Measurements from ENCODE around the gene PDZD4.

PDZD4 gene, protein sequence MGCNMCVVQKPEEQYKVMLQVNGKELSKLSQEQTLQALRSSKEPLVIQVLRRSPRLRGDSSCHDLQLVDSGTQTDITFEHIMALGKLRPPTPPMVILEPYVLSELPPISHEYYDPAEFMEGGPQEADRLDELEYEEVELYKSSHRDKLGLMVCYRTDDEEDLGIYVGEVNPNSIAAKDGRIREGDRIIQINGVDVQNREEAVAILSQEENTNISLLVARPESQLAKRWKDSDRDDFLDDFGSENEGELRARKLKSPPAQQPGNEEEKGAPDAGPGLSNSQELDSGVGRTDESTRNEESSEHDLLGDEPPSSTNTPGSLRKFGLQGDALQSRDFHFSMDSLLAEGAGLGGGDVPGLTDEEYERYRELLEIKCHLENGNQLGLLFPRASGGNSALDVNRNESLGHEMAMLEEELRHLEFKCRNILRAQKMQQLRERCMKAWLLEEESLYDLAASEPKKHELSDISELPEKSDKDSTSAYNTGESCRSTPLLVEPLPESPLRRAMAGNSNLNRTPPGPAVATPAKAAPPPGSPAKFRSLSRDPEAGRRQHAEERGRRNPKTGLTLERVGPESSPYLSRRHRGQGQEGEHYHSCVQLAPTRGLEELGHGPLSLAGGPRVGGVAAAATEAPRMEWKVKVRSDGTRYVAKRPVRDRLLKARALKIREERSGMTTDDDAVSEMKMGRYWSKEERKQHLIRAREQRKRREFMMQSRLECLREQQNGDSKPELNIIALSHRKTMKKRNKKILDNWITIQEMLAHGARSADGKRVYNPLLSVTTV

DNA sequence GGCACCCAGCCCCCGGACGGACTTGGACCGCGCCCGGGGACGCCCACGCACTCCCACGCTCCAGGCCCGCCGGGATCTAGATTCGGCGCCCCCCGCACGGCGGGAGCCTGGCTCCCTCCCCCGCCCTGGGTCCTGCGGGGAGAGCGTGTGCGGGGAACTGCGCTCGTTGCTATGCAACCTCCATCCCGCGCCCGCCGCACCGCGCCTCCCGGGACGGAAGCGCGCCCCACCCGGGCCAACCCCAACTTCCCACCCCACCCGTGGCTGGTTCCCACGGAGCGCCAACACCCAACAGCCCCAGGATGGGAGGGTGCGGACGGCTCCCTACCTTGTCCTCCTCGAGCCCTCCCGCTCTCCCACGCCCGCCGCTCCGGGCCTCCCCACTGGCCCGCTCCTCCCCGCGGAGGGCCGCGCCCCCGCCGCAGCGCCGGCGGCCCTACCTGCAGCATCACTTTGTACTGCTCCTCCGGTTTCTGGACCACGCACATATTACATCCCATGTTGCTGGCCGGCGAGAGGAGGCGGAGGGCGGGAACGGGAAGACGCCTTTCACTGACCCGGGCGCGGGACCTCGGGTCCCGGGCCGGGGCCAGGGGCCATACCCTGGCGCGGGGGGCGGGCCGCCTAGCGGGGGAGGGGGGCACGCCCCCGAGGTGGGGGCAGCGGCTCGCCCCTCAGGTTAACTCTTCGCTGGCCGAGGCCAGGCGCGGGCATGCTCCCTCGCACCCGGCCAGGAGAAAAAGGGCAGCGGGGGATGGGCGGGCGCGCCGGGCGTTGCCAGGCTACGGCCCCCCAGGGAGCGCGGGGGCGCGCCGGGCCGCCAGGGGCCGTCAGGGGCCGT is at the start of gene PDZD4:
TSS of gene PDZD4 (minus strand) at position 746 of the 841 bp plus-strand sequence. CDS start at position 500, 246 bp downstream.
- DNase-seq = no peak

DNA sequence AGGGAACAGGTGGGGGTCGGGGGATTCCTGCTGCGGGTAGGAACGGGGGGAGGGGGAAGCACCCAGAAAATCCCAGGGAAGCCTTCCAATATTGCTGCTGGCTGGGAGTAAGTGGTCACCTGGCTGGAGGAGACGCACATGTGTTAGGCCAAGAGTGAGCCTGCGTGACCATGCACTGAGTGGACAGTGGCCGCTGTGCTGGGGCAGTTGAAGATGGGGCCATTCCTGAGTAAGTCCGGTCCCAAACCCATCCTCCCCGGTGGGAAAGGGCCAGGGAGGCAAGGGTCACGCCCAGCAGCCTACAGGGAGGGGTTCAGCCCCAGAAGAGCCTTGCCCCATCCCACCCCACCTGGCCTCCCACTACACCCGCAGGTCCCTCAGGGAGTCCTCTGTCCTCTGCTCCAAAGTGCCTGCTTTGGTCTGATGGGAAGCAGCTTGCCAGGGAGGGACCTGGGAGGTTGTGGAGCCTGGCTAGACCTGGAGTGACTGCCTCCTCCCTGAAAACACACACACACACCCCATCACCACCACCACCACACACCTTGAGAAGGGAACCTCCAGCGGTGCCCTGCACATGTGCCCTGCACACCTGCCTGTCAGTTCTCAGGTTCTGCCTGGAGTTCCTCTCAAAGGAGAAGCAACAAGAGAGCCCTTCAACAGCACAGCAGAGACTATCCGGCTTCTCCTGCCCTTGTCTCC is 49.5 kb upstream of the PDZD4 start:
- DNase-seq = no peak

DNA sequence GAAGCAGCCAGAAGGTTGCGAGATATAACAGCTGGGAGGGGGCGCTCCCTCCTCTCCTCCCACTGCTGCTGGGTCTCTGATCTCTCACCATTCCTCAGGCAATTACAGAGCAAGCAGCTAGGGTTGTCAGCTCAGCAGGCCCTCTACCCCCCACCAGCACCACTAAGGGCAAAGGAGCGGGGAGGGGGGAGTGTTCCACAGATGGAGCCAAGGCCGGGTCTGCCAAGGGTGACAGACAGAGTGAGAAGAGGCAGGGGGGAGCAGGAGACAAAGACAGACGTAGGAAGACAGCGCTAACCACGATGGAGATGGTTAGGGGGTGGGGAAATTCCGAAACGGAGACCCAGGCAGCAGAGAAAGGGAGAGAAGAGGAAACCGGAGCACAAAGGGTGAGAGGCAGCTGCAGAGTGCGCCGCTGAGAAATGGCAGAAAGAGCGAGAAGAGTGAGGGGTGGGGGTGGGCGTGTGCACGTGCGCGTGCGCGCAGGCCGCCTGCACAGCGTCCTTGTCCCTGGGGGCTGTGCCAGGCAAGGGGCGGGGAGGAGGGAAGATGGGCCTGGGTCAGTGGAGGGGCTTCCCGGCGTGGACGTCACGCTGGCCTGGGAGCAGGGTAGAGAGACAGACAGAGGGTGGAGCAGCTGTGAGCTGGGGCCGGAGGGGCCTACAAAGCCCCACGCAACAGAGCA is 48.8 kb upstream of the PDZD4 start:
- no peak for DNase-seq

DNA sequence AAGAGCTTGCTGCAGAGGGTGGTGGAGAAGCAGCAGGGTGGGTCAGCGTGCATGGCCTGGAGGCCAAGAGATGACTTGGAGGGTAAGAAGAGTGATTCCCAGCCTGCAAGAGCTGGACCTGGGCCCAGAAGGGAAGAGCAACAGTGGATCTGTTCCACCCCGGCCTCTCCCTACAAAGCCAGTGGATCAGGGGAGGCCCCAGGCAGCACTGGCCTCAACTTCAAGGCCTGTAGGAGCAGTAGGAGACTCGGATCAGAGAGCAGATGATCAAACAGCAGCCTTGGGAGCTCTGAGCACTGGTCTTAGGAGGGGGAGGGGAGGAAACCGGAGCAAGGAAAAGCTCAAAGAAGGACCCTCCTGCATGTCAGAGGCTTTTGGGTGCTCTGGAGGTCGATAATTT is 48.0 kb upstream of the PDZD4 start:
- DNase-seq = no peak

DNA sequence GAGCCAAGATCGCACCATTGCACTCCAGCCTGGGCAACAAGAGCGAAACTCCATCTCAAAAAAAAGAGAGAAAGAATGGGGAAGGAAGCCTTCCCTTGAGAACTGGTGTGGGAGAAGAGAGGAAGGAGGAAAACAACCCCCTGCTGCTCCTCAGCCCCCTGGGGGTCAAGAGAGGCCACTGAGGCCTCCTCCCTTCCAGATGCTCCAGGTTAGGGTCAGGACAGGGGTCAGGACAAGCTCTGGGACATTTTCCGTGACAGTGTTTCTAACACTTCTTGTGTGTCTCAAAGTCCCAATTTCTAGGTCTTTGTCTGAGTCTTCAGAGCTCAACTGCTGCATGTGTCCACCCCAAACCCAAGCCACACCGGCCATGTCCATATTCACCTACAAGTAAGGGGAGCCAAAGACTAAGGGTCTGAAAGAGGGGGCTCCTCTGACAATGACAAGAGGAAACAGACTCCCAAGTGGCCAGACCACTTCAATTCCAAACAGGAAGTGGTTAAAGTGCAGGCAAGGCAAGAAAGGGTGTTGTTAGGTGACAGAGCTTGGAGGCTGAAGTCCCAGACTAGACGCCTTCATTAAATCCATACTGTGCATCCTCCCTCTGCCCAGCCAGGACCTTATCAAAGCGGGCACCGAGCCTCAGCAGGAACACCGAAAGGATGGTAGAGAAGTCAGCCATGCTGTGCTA is 47.4 kb upstream of the PDZD4 start:
- no peak for DNase-seq

DNA sequence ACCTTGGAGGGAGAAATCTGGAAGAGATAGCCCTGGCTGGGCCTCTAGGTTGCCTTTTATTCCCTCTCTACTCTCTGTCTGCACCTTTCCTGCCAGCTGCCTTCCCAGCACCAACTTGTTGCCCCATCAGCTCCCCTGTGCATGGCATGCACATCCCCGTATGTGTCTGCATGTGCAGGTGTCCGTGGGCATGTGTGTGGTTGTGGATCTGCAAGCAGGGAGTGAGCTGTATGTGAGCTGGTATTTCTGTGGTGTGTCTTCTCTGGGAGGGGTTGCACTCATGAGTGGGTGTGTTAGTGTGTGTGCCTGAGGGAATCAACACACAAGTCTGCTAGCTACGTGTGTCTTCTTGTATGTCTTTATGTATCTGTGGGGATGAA is 45.8 kb upstream of the PDZD4 start:
- DNase-seq = no peak

DNA sequence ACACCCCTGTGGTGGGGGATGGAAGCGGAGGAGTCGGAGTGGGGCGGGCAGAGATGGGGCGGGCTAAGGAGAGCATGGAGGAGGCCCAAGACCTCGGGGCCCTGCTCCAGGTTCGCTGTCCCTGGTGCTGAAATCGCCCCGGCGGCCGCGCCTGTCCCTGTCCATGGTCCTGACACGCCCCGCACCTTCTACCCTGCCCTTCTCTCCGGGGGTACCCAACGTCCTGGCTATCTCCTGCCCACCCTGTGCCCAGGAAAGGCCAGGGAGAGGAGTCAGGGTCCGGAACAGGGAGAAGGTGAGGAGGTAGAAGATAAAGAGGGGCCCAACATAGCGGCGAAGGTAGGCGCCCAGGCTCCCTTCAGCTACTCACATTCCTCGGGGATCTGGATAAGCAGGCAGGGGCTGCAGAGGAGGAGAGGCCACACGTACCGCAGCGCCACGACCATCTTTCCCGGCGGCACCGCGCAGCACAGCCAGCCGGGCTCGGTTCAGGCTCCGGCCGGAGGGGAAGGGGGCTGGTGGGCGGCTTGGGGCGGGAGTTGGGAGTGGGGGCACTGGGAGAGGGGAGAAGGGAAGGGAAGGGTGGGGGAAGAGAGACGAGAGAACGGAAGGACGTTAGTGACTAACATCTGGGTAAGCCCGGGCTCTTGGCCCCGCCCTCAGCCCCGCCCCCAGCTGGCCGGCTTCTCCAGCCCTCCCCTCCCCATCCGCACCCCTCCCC is 45.2 kb upstream of the PDZD4 start:
- DNase-seq = no peak

DNA sequence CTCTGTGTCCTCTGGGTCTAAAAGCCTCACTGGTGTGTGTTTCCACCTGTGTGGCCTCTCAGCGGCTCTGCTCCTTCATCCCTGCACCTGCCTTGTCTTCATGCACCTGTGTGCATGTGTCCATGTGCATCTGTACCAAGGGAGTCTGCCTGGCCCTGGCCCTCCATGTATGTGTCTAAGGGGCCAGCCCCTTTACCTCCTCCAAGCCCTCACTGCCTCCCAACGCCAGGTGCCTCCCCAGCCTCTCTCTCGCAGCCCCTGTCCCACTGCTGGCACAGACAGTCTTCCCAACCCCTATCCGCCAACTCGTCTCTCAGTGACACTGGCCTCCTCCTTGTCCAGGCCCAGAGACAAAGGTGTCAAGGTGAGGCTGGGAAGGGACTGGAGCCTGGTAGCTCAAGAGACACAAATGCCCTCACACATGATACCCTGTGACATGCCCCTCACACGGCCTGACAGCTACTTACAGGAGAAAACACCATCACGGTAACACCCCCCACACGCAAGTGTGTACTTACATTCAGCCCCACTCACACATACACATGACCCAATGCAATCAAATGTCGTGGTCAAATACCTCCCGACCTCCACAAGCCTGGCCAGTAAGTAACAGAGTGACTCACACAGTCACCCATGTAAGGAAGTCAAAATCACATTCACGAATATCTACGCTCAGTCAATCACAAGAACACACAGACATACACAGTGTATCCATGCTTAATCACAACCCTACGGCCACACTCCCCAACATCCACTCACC is 44.2 kb upstream of the PDZD4 start:
- no peak for DNase-seq

DNA sequence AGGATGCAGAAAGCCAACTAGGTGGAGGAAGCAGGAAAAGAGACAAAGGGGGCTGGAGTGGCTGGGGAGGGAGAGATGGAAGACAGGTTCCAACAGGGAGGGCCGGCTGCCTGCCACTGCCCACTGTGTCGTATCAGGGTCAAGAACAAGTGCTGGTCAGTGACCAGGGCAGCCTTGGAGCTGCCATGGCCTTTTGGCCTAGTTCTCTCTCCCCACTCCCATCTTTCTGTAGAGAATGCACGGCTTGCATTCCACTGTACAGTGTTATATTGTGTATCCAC is 43.7 kb upstream of the PDZD4 start:
- no peak for DNase-seq

DNA sequence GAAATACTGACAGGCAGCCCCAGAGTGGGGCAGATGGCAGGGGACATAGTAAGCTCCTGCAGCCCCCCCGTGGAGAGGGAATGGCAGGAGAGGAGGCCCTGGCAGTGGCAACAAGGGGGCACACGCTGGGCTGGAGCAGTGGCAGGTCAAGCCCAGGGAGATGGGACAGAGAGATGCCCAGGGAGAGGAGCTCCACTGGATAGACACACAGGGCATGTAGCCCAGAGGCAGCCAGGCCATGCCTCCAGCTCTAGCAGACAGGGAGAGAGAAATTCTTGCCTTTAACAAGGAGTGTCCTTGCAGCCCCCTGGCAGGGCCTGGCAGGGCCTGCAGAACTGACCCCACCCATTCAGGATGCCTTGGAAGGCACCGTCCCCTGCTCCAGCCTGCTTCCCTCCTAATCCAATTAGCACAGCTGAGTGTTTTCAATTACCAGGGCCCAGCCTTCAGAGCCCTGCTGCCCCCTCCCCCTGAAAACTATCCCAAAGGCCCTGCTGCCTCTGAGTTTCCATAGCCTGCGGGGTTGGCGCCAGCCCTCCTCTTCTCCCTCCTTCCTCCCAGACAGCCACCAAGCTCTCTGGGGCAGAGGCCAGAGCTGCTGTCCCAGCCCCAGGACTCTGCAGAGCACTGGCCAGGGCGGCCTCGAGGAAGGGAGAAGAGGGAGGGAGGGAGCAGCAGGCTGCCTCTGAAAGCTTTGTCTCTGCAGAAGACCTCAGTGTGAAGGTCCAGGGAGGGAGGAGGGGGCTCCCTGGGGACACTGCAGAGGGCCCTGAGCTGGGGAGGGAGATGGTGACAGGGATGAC is 43.1 kb upstream of the PDZD4 start:
- no peak for DNase-seq

DNA sequence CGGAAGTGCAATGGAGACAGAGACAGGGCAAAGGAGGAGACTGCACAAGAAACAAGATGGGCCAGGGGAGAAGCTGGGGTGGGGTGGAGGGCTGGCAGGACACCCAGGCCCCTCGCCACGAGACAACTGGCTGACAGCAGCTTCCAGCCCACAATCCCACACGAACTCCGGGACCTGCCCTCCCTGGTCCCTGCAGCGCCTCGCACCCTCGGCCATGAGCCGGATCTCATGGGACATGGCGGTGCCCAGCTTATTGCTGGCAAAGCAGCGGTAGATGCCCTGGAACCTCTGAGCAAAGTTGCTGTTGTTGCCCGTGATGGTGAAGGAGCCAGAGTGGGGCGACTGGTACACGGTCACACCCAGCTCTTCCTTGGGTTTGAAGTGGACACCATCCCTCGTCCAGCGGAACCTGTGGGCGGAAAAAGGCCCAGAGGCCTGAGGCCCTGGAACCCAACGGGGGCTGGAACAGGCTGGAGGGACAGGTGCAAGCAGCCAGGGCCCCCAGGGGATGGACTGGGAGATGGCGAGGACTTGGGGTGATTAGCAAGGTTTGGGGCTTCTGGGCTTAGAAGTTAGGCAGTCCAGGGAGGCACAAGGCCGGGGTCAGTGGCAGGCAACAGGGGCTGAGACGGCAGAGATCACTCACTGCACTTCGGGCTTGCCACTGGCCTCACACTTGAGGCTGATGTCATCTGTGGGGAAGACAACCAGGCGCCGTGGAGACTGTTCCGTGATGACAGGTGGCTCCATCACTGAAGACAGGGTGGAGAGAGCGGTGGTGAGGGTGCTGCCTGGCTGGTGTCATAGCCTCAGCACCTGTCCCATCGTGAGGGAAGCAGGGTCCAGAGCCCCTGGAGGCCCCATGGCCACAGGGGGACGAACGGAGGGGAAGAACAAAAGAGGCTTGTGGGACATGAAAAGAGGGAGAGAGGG is 41.9 kb upstream of the PDZD4 start:
- DNase-seq = no peak

DNA sequence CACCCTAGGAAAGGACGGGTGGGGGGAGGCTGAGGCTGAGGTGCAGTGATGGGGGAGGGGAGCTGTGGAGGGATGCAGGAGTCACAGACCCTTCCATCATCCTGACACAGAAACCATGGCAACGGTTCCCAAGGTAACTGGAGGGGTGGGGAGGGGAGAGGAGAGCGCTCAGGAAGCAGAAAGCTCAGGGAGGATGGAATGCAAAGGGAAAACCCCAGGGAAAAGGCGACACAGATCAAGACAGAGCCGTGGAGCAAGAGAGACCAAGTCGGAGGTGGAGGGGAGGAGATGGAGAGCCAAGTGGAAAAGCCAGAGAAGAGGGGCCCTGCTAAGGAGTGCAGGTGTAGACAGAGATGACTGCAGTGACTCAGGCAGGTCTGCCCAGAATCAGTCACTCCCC is 41.1 kb upstream of the PDZD4 start:
- no peak for DNase-seq

DNA sequence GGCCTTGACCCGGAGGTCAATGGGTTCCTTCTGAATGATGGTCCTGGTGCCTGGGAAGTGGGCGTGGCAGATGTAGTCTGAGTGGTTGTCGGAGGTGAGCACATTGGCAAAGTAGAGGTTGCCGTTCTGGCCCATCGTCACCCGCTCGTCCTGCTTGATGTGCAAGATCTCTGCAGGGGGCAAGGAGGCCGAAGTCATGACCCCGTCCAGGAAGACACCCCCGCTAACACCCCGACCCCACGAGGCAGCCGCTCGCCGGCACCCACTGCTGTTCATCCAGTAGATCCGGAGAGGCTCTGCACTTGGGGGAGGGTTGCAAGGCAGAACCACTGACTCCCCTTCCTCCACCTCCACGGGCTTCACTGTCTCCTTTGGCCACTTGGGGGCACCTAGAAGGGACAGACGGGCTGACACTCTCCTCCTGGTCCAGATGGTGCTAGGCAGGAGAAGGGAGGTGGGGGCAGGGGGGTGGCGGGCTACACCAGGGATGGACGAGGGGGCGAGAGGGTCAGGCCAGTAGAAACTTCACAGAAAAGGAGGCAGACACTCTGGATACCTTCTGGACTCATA is 40.5 kb upstream of the PDZD4 start:
- DNase-seq = no peak

DNA sequence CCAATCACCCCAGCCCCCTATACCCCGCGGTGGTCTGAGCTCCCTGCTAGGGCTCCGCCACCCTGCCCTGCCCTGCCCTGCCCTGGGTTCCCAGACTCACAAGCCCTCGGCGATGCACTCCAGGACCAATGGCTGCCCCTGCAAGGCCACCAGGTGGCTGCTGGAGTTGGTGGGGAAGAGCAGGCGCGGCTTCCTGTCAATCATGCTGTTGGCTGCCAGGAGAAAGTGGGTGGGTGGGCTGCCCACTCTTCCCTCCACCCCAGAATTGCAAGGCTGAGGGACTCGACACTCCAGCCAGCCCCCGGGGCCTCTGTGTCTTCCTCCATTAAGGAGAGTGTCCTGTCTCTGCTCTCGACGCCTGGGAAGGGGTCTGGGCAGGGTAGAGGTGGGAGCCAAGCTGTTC is 39.9 kb upstream of the PDZD4 start:
- DNase-seq = no peak

DNA sequence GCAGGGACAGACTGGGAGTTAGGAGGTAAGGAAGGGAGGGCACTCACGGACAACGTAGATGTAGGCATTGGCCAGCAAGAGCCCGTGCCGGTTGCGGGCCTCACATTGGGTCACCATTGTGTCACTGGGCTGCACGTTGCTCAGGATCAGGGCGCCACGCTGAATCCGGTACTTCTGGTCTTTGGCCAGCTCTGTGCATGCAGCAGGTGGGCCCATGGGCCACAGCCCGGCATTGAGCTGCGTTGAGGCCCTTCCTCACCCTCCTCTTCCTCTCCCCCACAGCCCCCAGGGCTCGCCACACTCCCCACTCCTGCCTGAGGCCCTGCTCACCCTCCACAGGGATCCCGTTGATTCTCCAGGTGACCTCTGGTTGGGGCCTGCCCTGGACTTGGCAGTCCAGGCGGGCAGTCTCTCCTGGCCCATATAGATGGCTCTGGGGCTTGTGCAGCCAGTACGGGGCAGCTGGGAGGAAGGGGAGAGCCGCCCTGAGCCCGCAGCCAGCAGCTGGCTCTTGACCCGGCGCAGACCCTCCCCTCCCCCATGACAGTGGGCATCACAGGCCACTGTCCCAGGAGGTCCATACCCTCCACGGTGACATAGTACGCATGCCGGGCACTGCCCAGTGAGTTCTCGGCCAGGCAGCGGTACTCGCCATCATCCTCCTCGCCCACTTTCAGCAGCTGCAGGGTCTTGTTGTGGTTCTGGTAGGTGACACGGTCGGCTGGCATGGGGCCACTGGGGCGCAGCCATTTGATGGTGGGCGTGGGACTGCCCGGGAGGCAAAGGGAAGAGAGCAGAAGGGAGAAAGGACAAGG is 39.3 kb upstream of the PDZD4 start:
- DNase-seq = no peak

DNA sequence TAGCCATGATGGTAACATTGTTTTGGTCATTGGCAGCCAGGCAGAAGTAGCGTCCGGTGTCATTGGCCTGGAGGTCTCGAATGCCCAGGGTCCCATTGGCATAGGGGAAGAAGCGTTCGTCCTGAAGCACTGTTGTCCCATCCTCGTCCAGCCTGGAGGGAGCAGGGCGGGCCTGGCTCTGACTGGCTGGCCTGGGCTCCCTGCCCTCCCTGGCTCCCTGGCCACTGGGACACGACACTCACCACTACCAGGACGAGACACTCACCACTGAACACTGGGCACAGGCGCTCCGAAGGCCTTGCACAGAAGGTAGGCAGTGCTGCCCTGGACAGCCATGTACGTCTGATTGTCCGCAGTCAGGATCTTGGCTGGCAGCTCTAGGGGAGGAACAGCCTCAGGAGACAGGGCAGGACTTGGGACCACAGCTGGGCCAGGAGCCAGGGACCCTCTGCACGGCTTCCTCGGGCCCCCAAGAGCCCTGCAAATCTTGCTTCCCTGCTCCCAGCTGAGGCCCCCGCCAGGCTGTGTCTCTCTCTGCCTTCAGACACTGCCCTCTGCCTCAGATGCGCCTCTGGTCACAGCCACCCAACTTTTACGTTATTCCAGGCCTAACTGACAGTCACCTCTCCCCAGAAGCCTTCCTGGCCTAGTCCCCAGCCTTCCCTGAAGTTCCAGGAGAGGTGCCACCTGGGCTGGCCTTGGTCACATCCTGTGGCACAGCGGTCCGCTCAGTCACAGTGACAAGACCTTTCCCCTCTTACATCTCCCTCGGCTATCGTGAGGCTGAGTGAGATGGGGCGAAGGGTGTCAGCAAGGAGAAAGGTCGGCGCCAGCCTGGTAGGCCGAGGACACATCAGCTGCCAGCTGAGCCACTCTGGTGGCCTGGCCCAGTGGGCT is 38.5 kb upstream of the PDZD4 start:
- no peak for DNase-seq

Measured in SHP77 treated with DMSO at 0.1 percent for 48 hours (cell line).